Sigmoid colon (tissue), 7 donors: ENCODE results near the gene PHKA1. TPM values are rescaled to one million over a fixed set of nuclear protein-coding genes. Genes with fewer than 3 reads are reported as not detected.

Experiments used
- DNase-seq: peaks from one replicate; pipeline ENCODE4 v3.0.0-alpha.2; 2019
- H3K27ac ChIP-seq, 4 donors: fragments of 200-600 bp; sonication (generic); one replicate each; pipeline ENCODE4 v1.5.1; 2016 to 2019; ENCODE audit warnings: mild to moderate bottlenecking in 1 of 4
- H3K27me3 ChIP-seq, 3 donors: fragments of 200-600 bp; sonication (generic); one replicate each; pipeline ENCODE4 v1.5.1; 2019; ENCODE audit warnings: mild to moderate bottlenecking in 1 of 3
- H3K36me3 ChIP-seq, 4 donors: fragments of 200-600 bp; sonication (generic); one replicate each; pipeline ENCODE4 v1.5.1; 2016 to 2019
- H3K4me1 ChIP-seq, 4 donors: fragments of 200-600 bp; sonication (generic); one replicate each; pipeline ENCODE4 v1.5.1; 2017 to 2019
- H3K4me3 ChIP-seq, 4 donors: fragments of 200-600 bp; sonication (generic); one replicate each; pipeline ENCODE4 v1.5.1; 2017 to 2019; ENCODE audit warnings: mild to moderate bottlenecking in 2 of 4, moderate library complexity in 1 of 4
- H3K9me3 ChIP-seq, 4 donors: fragments of 200-600 bp in 3 of 4; sonication (generic) in 3 of 4; one replicate each; pipeline versions ENCODE4 v1.5.1 to v1.6.1; 2013 to 2019
- EP300 ChIP-seq, 4 donors: sonication (generic); formaldehyde crosslinking; IDR thresholded peaks; one replicate each; pipeline ENCODE4 v1.6.1; 2017; ENCODE audit warnings: antibody characterized with exemption in 4 of 4
- POLR2A ChIP-seq, 2 donors: fragments of 450-650 bp; IDR thresholded peaks; one replicate each; pipeline ENCODE4 v1.6.1; 2016; ENCODE audit warnings: antibody characterized with exemption in 2 of 2, mild to moderate bottlenecking in 2 of 2, moderate library complexity in 2 of 2
- POLR2AphosphoS5 ChIP-seq, 4 donors: sonication (generic); formaldehyde crosslinking; IDR thresholded peaks; one replicate each; pipeline ENCODE4 v1.6.1; 2017; ENCODE audit warnings: antibody characterized with exemption in 4 of 4
- WGBS, 2 donors: extraction: QIAGEN DNeasy Blood & Tissue Kit; methylation state at CpG; one replicate each; pipeline ENCODE4 v1.1.7; 2013; 5-methylcytosine and 5-hydroxymethylcytosine counted together
- intact Hi-C: fragments of 100-400 bp; cut with DNase I; formaldehyde crosslinking; loops from one replicate; pipeline ENCODE4 v1.15.1; 2023
- polyA plus RNA-seq, 3 donors: library from polyadenylated mRNA; stranded (reverse); fragments of 200-250 nt; gene quantifications; one replicate each; pipeline ENCODE4 v1.2.3, GENCODE V29; 2013
- total RNA-seq, 4 donors: library from RNA; depleted of rRNA; stranded (reverse); fragments of >200 nt; gene quantifications; one replicate each; pipeline ENCODE4 v1.1.0, GENCODE V29; 2016
- TF ChIP-seq, protein P1 (sequence below), 4 experiments: fragments of 450-650 bp in 3 of 4; fragments of 200-600 bp in 1 of 4; IDR thresholded peaks; one replicate each; pipeline ENCODE4 v1.5.1; 2016 to 2019; ENCODE audit warnings: antibody characterized with exemption in 4 of 4, mild to moderate bottlenecking in 3 of 4, moderate library complexity in 2 of 4
- donor health status: healthy with polysubstance abuse.
- donor health status: Bipolar disorder and iron deficiency.
- donor health status: healthy.

The PHKA1 gene
- total and polyA plus RNA-seq, 7 donors: 0.92 to 9.7 (median 4.6) TPM

DNA sequence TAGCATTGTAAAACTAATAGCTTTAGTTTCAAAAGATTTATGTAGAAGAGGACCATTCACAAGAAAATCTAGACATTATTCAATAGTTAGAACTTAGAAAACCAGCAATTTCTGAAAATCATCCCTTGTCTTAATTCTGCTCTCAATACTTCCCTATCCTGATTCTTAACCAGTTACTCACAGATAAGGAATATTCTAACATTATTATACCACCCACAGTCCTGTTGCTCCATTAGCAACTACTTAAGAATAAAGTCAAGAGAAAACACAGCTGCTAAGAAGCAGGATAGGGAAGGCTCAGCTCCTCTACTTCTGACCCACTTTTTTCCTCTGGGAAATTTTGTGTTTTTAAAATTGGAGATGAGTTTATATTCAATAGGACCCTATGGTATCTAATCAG lies 47.7 kb downstream of the PHKA1 start:
- Histone ChIP-seq H3K9me3 (no peaks in the 10 kb centered on the region), H3K4me1 (no peaks in the 10 kb centered on the region), H3K27me3 (no peaks in the 10 kb centered on the region), H3K36me3 (no peaks in the 10 kb centered on the region), H3K4me3 (no peak overlapping the region), H3K27ac (no peak overlapping the region)
- DNase-seq: no peak
- intact Hi-C loops: no loop called here
- TF ChIP-seq POLR2A (IDR thresholded peaks at IDR 0.05): no peak
- no peak for TF ChIP-seq EP300 (IDR thresholded peaks at IDR 0.05)
- TF ChIP-seq, protein P1, sequence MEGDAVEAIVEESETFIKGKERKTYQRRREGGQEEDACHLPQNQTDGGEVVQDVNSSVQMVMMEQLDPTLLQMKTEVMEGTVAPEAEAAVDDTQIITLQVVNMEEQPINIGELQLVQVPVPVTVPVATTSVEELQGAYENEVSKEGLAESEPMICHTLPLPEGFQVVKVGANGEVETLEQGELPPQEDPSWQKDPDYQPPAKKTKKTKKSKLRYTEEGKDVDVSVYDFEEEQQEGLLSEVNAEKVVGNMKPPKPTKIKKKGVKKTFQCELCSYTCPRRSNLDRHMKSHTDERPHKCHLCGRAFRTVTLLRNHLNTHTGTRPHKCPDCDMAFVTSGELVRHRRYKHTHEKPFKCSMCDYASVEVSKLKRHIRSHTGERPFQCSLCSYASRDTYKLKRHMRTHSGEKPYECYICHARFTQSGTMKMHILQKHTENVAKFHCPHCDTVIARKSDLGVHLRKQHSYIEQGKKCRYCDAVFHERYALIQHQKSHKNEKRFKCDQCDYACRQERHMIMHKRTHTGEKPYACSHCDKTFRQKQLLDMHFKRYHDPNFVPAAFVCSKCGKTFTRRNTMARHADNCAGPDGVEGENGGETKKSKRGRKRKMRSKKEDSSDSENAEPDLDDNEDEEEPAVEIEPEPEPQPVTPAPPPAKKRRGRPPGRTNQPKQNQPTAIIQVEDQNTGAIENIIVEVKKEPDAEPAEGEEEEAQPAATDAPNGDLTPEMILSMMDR (IDR thresholded peaks at IDR 0.05): no peak

DNA sequence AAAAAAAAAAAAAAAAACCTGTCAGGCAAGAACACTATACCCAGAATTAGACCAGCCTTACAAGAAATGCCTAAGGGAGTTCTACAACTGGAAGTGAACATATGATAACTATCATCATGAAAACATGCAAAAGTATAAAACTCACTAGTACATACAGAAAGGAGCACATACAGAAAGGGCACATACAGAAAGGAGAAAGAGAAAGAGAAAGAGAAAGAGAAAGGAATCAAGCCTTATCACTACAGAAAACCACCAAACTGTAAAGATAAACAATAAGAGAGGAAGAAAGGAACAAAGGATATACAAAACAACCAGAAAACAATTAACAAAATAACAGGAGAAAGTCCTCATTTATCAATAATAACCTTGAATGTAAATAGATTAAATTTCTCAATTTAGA lies 50.4 kb downstream of the PHKA1 start:
- DNase-seq: no peak
- H3K27me3 ChIP-seq: no peaks in the 10 kb centered on the region
- H3K27ac ChIP-seq: no peak overlapping the region
- no peaks in the 10 kb centered on the region for H3K4me1 ChIP-seq
- H3K4me3 ChIP-seq: no peak overlapping the region
- H3K36me3 ChIP-seq: no peaks in the 10 kb centered on the region
- no peak for TF ChIP-seq EP300 (IDR thresholded peaks at IDR 0.05)
- TF ChIP-seq, protein P1 (IDR thresholded peaks at IDR 0.05): no peak
- no peak for TF ChIP-seq POLR2A (IDR thresholded peaks at IDR 0.05)
- no peak for TF ChIP-seq POLR2AphosphoS5 (IDR thresholded peaks at IDR 0.05)
- intact Hi-C loops: no loop called here
- no peaks in the 10 kb centered on the region for H3K9me3 ChIP-seq

DNA sequence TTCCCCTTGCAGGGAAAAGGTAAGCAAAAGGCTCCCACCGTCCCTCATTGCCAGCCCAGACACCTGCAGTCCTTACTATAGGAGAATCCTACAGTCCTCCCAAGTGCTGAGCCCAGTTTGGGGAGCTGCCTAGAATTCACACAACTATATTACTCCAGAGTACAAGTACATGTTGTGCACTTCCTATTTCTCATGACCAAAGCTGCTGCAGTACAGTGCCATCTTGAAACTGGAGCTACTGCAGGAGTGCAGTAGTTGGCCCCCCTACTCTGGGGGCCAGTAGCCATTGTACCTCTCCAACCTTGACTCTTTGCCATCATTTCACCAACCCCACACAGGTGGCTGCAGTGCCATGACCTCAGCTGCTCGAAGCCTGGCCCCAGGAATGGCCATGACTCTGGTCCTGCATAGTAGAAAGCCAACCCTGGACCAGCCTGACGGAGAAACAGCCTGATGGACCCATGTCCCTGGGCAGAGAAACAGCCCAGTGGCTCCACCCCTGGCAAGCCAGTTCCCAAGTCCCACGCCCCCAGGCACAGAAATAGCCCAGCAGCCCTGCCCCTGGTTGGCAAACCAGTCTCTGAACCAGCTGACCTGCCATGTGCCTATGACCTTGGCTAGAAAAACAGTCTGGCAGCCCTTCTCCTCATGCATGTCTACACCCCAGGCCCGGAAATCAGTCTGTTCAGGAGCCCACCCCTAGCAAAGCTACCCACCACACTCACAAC lies 51.9 kb downstream of the PHKA1 start:
- Histone ChIP-seq H3K9me3 (no peaks in the 10 kb centered on the region), H3K27ac (no peak overlapping the region), H3K4me1 (no peaks in the 10 kb centered on the region), H3K36me3 (no peaks in the 10 kb centered on the region), H3K27me3 (no peaks in the 10 kb centered on the region), H3K4me3 (no peak overlapping the region)
- 91 to 92% methylated on average over 5 of the region's 5 CpGs for WGBS, 2 donors
- no peak for TF ChIP-seq EP300 (IDR thresholded peaks at IDR 0.05)
- TF ChIP-seq POLR2A (IDR thresholded peaks at IDR 0.05): no peak
- TF ChIP-seq, protein P1 (IDR thresholded peaks at IDR 0.05): no peak
- no peak for DNase-seq
- intact Hi-C loops: no loop called here

- Histone ChIP-seq H3K27ac (no peak overlapping the region), H3K9me3 (no peaks in the 10 kb centered on the region), H3K4me1 (no peaks in the 10 kb centered on the region), H3K36me3 (no peaks in the 10 kb centered on the region), H3K4me3 (no peak overlapping the region), H3K27me3 (no peaks in the 10 kb centered on the region)
- TF ChIP-seq, protein P1 (IDR thresholded peaks at IDR 0.05): no peak
- TF ChIP-seq POLR2A (IDR thresholded peaks at IDR 0.05) (no peak), EP300 (IDR thresholded peaks at IDR 0.05) (no peak), POLR2AphosphoS5 (IDR thresholded peaks at IDR 0.05) (no peak)
- DNase-seq: no peak
- intact Hi-C loops: no loop called here
Observed at GRCh38 chrX:72659723-72660122, 54.4 kb downstream of the PHKA1 start.

DNA sequence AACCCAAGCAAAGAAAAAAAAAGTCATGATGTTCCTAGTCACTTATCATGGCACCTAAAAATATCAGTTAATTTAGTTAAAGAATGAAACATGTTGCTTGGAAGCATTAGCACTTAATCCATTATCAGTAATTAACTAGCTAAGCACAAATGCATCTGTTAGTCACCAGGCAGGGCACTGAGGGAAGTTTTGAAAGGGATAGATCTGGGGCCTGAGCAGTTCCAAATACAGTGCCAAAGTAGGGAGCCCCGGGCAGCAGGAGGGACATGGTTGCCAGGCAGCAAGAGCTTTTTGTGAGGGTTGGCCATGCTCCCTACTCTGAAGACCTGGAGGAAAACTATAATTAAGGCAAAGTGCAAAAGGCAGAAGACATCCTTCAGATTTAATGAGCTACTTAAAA lies 62.0 kb downstream of the PHKA1 start:
- no peak overlapping the region for H3K27ac ChIP-seq
- 80 to 95% methylated on average over 1 of the region's 1 CpG for WGBS, 2 donors
- intact Hi-C loops: no loop called here
- H3K4me3 ChIP-seq: no peak overlapping the region
- H3K36me3 ChIP-seq: peaks cover 0 to 5% (median 0%) of the 10 kb centered on the region in 4 donors
- H3K9me3 ChIP-seq: no peaks in the 10 kb centered on the region
- no peaks in the 10 kb centered on the region for H3K4me1 ChIP-seq
- TF ChIP-seq, protein P1 (IDR thresholded peaks at IDR 0.05): no peak
- TF ChIP-seq EP300 (IDR thresholded peaks at IDR 0.05) (no peak), POLR2A (IDR thresholded peaks at IDR 0.05) (no peak), POLR2AphosphoS5 (IDR thresholded peaks at IDR 0.05) (no peak)
- no peaks in the 10 kb centered on the region for H3K27me3 ChIP-seq
- DNase-seq: no peak
